H9 (cell line): Measurements from ENCODE around the gene INSRR. TPM values are rescaled to one million over a fixed set of nuclear protein-coding genes. Genes with fewer than 3 reads are reported as not detected.

Experiments used
- DNase-seq: peaks from one replicate; pipeline ENCODE4 v3.0.0-alpha.2; 2017
- H2AFZ ChIP-seq: one replicate; pipeline ENCODE4 v1.6.1; 2013; ENCODE audit warnings: mild to moderate bottlenecking, low read length, control low read depth, moderate library complexity
- H2AK5ac ChIP-seq: 2 replicates; pipeline ENCODE4 v1.6.1; 2013; ENCODE audit warnings: low read length, control low read depth, mixed read lengths; ENCODE audit not compliant: insufficient read length
- H2BK120ac ChIP-seq: one replicate; pipeline ENCODE4 v1.6.1; 2013; ENCODE audit warnings: low read depth, mild to moderate bottlenecking, low read length, control low read depth, inconsistent platforms; ENCODE audit not compliant: poor library complexity, severe bottlenecking
- H2BK12ac ChIP-seq: 2 replicates; pipeline ENCODE4 v1.6.1; 2013; ENCODE audit warnings: low read length, control low read depth, mixed read lengths, low read depth; ENCODE audit not compliant: insufficient read length
- H2BK15ac ChIP-seq: 2 replicates; pipeline ENCODE4 v1.6.1; 2013; ENCODE audit warnings: low read depth, low read length, control low read depth
- H2BK20ac ChIP-seq: one replicate; pipeline ENCODE4 v1.6.1; 2013; ENCODE audit warnings: low read depth, mild to moderate bottlenecking, low read length, control low read depth, inconsistent platforms; ENCODE audit not compliant: poor library complexity, severe bottlenecking
- H2BK5ac ChIP-seq: 2 replicates; pipeline ENCODE4 v1.6.1; 2013; ENCODE audit warnings: low read length, control low read depth, mixed read lengths; ENCODE audit not compliant: insufficient read length
- H3K14ac ChIP-seq: 2 replicates; pipeline ENCODE4 v1.6.1; 2013; ENCODE audit warnings: low read length, control low read depth; ENCODE audit not compliant: insufficient read depth
- H3K18ac ChIP-seq: 2 replicates; pipeline ENCODE4 v1.6.1; 2013; ENCODE audit warnings: low read depth, mild to moderate bottlenecking, mixed read lengths, low read length, control low read depth; ENCODE audit not compliant: insufficient read length
- H3K23ac ChIP-seq: 2 replicates; pipeline ENCODE4 v1.6.1; 2013; ENCODE audit warnings: low read length, control low read depth, mixed read lengths, low read depth; ENCODE audit not compliant: insufficient read length
- H3K23me2 ChIP-seq: 2 replicates; pipeline ENCODE4 v1.6.1; 2013; ENCODE audit warnings: low read depth, mild to moderate bottlenecking, mixed read lengths, low read length, control low read depth; ENCODE audit not compliant: insufficient read length, poor library complexity, severe bottlenecking
- H3K27ac ChIP-seq: 2 replicates; pipeline ENCODE4 v1.5.1; 2013; ENCODE audit warnings: low read length, control low read depth, mixed read lengths, low read depth; ENCODE audit not compliant: insufficient read length
- H3K27me3 ChIP-seq: 2 replicates; pipeline ENCODE4 v1.6.1; 2013; ENCODE audit warnings: low read length, control low read depth, inconsistent platforms; ENCODE audit not compliant: insufficient read depth
- H3K4ac ChIP-seq: 2 replicates; pipeline ENCODE4 v1.6.1; 2013; ENCODE audit warnings: low read depth, mild to moderate bottlenecking, control low read depth, inconsistent platforms, low read length, moderate library complexity
- H3K4me1 ChIP-seq: 2 replicates; pipeline ENCODE4 v1.6.1; 2013; ENCODE audit warnings: low read length, control low read depth, inconsistent platforms; ENCODE audit not compliant: insufficient read depth
- H3K4me2 ChIP-seq: 2 replicates; pipeline ENCODE4 v1.6.1; 2013; ENCODE audit warnings: low read length, control low read depth, mixed read lengths; ENCODE audit not compliant: insufficient read length, insufficient read depth
- H3K56ac ChIP-seq: 2 replicates; pipeline ENCODE4 v1.6.1; 2013; ENCODE audit warnings: low read depth, mild to moderate bottlenecking, mixed read lengths, low read length, control low read depth; ENCODE audit not compliant: insufficient read length
- H3K79me1 ChIP-seq: 2 replicates; pipeline ENCODE4 v1.6.1; 2013; ENCODE audit warnings: low read depth, mild to moderate bottlenecking, moderate library complexity, low read length, control low read depth, inconsistent platforms; ENCODE audit not compliant: insufficient read depth, poor library complexity, severe bottlenecking
- H3K79me2 ChIP-seq: 2 replicates; pipeline ENCODE4 v1.6.1; 2013; ENCODE audit warnings: low read length, control low read depth, inconsistent platforms; ENCODE audit not compliant: insufficient read depth
- H3K9ac ChIP-seq: 2 replicates; pipeline ENCODE4 v1.6.1; 2013; ENCODE audit warnings: low read length, control low read depth, mixed read lengths; ENCODE audit not compliant: insufficient read length; ENCODE audit errors: extremely low read depth
- H3K9me3 ChIP-seq: one replicate; pipeline ENCODE4 v1.6.1; 2013; ENCODE audit warnings: low read depth, low read length, inconsistent platforms; ENCODE audit not compliant: control insufficient read depth
- H3T11ph ChIP-seq: one replicate; pipeline ENCODE4 v1.6.1; 2013; ENCODE audit warnings: mild to moderate bottlenecking, low read length, control low read depth, inconsistent platforms
- H4K20me1 ChIP-seq: one replicate; pipeline ENCODE4 v1.6.1; 2013; ENCODE audit not compliant: control insufficient read depth, insufficient read length, insufficient read depth
- H4K5ac ChIP-seq: 2 replicates; pipeline ENCODE4 v1.6.1; 2013; ENCODE audit warnings: low read depth, mild to moderate bottlenecking, mixed read lengths, low read length, control low read depth; ENCODE audit not compliant: insufficient read length
- H4K8ac ChIP-seq: replicated peaks from 2 replicates; pipeline ENCODE4 v1.6.1; 2013; ENCODE audit warnings: low read length, control low read depth, mixed read lengths, low read depth; ENCODE audit not compliant: insufficient read length
- H4K91ac ChIP-seq: 2 replicates; pipeline ENCODE4 v1.6.1; 2013; ENCODE audit warnings: low read depth, mild to moderate bottlenecking, moderate library complexity, mixed read lengths, low read length, control low read depth; ENCODE audit not compliant: insufficient read length
- H3K27ac Mint-ChIP-seq, 3 experiments: 2 replicates in 2 of 3; 3 replicates in 1 of 3; pipeline ENCODE4 v1.8.0; 2020 to 2021; ENCODE audit warnings: mixed read lengths in 3 of 3, mild to moderate bottlenecking in 1 of 3, moderate library complexity in 1 of 3
- H3K27me3 Mint-ChIP-seq: 2 replicates; pipeline ENCODE4 v1.8.0; 2021; ENCODE audit warnings: low read depth, mild to moderate bottlenecking, moderate library complexity, mixed read lengths
- H3K36me3 Mint-ChIP-seq, 3 experiments: 2 replicates in 2 of 3; 3 replicates in 1 of 3; pipeline ENCODE4 v1.8.0; 2020 to 2021; ENCODE audit warnings: low read depth in 3 of 3, mixed read lengths in 3 of 3; ENCODE audit not compliant: insufficient read depth in 1 of 3
- H3K4me1 Mint-ChIP-seq, 2 experiments: 2 replicates each; pipeline ENCODE4 v1.8.0; 2020; ENCODE audit warnings: mixed read lengths in 2 of 2
- H3K4me3 Mint-ChIP-seq, 2 experiments: 2 replicates in 1 of 2; 3 replicates in 1 of 2; pipeline ENCODE4 v1.8.0; 2020 to 2021; ENCODE audit warnings: mild to moderate bottlenecking in 2 of 2, mixed read lengths in 2 of 2, moderate library complexity in 1 of 2
- H3K9me3 Mint-ChIP-seq, 2 experiments: 2 replicates in 1 of 2; 3 replicates in 1 of 2; pipeline ENCODE4 v1.8.0; 2020; ENCODE audit warnings: mild to moderate bottlenecking in 2 of 2, mixed read lengths in 2 of 2, moderate library complexity in 1 of 2
- CTCF ChIP-seq: fragments of 200-600 bp; sonication (generic); conservative IDR thresholded peaks from 3 replicates; pipeline ENCODE4 v1.8.0; 2021; ENCODE audit warnings: antibody characterized with exemption, mild to moderate bottlenecking
- WGBS: extraction: QIAGEN DNeasy Blood & Tissue Kit; methylation state at CpG from one replicate; pipeline ENCODE4 v1.1.7; 2013; ENCODE audit warnings: missing lambda C conversion rate, low lambda C conversion rate, mixed read lengths; ENCODE audit not compliant: insufficient read length; ENCODE audit errors: extremely low coverage; 5-methylcytosine and 5-hydroxymethylcytosine counted together
- total RNA-seq: library from RNA; stranded (reverse); gene quantifications from 2 replicates; pipeline ENCODE4 v1.2.1, GENCODE V29; 2021

Gene INSRR
- total RNA-seq, 1 experiment from 2014 or later: not detected

DNA sequence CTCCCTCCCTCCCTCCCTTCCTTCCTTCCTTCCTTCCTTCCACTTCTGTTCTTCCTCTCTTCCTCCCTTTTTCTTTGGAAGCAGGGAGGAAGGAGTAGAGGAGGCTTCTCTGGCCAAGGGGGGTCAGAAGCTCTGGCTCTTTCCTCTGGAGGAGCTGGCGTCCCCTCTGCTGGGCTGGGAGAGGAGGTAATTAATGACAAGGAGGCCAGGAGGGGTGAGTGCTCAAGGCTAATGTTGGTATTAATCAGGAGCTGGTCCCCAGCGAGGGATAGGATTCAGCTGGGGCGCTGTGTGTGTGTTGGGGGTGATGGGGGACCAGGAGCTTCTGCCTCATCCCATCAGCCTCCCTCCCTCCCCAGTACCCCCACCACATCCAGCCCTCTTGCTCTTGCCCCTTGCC, 28.4 kb upstream of the INSRR start:
- Histone ChIP-seq H2BK12ac (no peak overlapping the region), H4K8ac (no peak overlapping the region), H3K18ac (no peak overlapping the region), H3K9me3 (no peaks in the 10 kb centered on the region), H2BK15ac (no peak overlapping the region), H2BK120ac (no peak overlapping the region), H3K23me2 (no peaks in the 10 kb centered on the region), H3K4me1 (peaks cover 2% of the 10 kb centered on the region; the same call in 1 of the 2 replicates), H3K14ac (no peak overlapping the region), H3K27me3 (peaks cover 10% of the 10 kb centered on the region; the same call in 1 of the 2 replicates), H3T11ph (no peak overlapping the region), H3K56ac (no peak overlapping the region), H2AFZ (no peak overlapping the region), H3K4ac (no peak overlapping the region), H2BK20ac (no peak overlapping the region), H3K79me1 (no peaks in the 10 kb centered on the region), H3K4me2 (peak overlapping the region; percentile 19), H3K27ac (no peak overlapping the region), H4K20me1 (no peaks in the 10 kb centered on the region), H4K5ac (no peak overlapping the region), H3K9ac (no peak overlapping the region), H3K79me2 (no peaks in the 10 kb centered on the region), H3K23ac (no peak overlapping the region), H4K91ac (no peak overlapping the region), H2BK5ac (no peak overlapping the region), H2AK5ac (no peak overlapping the region)
- H3K4me1 Mint-ChIP-seq: peaks cover 43 to 65% of the 10 kb centered on the region in 2 experiments
- WGBS: no CpG with 5 or more reads among the region's 3 CpGs
- H3K36me3 Mint-ChIP-seq: no peaks in the 10 kb centered on the region
- no peak for TF ChIP-seq CTCF
- no peak overlapping the region for H3K27ac Mint-ChIP-seq
- H3K9me3 Mint-ChIP-seq: no peaks in the 10 kb centered on the region; a peak in 2 of 5 replicates
- peaks cover 77% of the 10 kb centered on the region for H3K27me3 Mint-ChIP-seq
- DNase-seq: no peak
- H3K4me3 Mint-ChIP-seq: peak overlapping the region in 1 of 2 experiments; percentile 70; a peak in 3 of 5 replicates
